ENCODE results near the gene EXT2. TPM values are rescaled to one million over a fixed set of nuclear protein-coding genes. Genes with fewer than 3 reads are reported as not detected.

Gene EXT2
- polyA plus RNA-seq, 1 donor from 2014 or later, result 77.5 TPM

DNA sequence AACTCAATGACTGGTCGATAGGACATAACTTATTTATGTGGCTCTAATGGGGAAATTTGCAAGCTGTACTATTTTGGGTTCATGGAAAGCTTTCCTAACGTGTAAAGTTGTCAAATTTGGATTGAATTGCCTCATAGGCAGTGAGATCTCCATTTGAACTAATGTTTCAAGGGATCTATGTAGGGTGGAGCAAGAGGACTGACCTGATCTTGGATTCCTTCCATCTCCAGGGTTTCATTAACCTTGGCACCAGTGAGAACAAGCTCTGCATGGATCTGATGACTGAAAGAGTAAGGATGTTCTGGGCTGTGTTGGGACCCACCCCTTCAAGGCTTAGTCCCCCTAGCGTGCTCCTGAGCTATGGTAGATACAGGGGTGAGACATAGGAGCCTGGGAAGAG lies 45.6 kb upstream of the EXT2 start:
- Histone ChIP-seq H3K27me3 (ENCODE audit: insufficient read depth, low read depth, low read length) (no peaks in the 10 kb centered on the region), H3K36me3 (ENCODE audit: insufficient read depth, low read length) (no peaks in the 10 kb centered on the region), H3K27ac (ENCODE audit: low read length) (no peak overlapping the region), H3F3A (ENCODE audit: insufficient read depth, low read length, poor library complexity, severe bottlenecking) (no peaks in the 10 kb centered on the region), H3K4me3 (ENCODE audit: low read length) (no peak overlapping the region), H2AFZ (ENCODE audit: low read depth, low read length) (no peak overlapping the region), H4K20me1 (ENCODE audit: insufficient read depth) (no peaks in the 10 kb centered on the region), H3K79me2 (replicated peaks; ENCODE audit: insufficient read depth, low read length) (no peaks in the 10 kb centered on the region), H3K9ac (ENCODE audit: low read length) (no peak overlapping the region), H3K9me3 (ENCODE audit: low read length) (no peaks in the 10 kb centered on the region), H3K4me2 (ENCODE audit: low read length) (no peak overlapping the region), H3K9me2 (ENCODE audit: insufficient read depth, low read length) (no peaks in the 10 kb centered on the region)
- TF ChIP-seq POLR2AphosphoS5 (IDR thresholded peaks at IDR 0.05) (no peak), EZH2 (IDR thresholded peaks at IDR 0.05; ENCODE audit: borderline replicate concordance, insufficient read depth, low read length, poor library complexity, severe bottlenecking) (no peak), CTCF (IDR thresholded peaks at IDR 0.05; ENCODE audit: poor library complexity, severe bottlenecking) (no peak), TAF1 (IDR thresholded peaks at IDR 0.05; ENCODE audit: low read depth) (no peak), RAD21 (conservative IDR thresholded peaks at IDR 0.05) (no peak), EP300 (conservative IDR thresholded peaks at IDR 0.05; ENCODE audit: poor library complexity, severe bottlenecking) (no peak), SMC3 (conservative IDR thresholded peaks at IDR 0.05; ENCODE audit: poor library complexity) (no peak), MXI1 (conservative IDR thresholded peaks at IDR 0.05; ENCODE audit: poor library complexity, severe bottlenecking) (no peak)
- TF ChIP-seq, protein P1, sequence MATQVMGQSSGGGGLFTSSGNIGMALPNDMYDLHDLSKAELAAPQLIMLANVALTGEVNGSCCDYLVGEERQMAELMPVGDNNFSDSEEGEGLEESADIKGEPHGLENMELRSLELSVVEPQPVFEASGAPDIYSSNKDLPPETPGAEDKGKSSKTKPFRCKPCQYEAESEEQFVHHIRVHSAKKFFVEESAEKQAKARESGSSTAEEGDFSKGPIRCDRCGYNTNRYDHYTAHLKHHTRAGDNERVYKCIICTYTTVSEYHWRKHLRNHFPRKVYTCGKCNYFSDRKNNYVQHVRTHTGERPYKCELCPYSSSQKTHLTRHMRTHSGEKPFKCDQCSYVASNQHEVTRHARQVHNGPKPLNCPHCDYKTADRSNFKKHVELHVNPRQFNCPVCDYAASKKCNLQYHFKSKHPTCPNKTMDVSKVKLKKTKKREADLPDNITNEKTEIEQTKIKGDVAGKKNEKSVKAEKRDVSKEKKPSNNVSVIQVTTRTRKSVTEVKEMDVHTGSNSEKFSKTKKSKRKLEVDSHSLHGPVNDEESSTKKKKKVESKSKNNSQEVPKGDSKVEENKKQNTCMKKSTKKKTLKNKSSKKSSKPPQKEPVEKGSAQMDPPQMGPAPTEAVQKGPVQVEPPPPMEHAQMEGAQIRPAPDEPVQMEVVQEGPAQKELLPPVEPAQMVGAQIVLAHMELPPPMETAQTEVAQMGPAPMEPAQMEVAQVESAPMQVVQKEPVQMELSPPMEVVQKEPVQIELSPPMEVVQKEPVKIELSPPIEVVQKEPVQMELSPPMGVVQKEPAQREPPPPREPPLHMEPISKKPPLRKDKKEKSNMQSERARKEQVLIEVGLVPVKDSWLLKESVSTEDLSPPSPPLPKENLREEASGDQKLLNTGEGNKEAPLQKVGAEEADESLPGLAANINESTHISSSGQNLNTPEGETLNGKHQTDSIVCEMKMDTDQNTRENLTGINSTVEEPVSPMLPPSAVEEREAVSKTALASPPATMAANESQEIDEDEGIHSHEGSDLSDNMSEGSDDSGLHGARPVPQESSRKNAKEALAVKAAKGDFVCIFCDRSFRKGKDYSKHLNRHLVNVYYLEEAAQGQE (IDR thresholded peaks at IDR 0.05; ENCODE audit: borderline replicate concordance), result no peak

DNA sequence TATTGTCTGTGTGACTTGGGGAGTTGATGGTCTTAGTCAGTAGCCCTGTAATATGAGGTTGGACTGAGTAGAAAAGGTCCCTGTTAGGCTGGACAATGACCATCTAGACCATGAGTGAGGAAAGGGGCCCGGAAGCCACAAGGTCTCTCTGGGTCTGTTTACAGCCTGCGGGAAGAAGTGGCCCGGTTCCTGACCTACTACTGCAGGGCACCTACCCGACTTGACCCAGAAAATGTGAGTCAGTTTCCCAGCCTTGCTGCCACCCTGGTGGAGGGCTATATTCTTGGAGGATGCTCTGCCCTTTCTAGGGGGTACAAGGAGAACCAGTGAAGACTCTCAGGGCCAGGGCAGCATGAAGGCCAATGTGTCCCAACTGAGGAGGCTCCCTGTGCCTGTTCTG lies 44.3 kb upstream of the EXT2 start:
- Histone ChIP-seq H3K36me3 (ENCODE audit: insufficient read depth, low read length) (no peaks in the 10 kb centered on the region), H3K9me3 (ENCODE audit: low read length) (no peaks in the 10 kb centered on the region), H2AFZ (ENCODE audit: low read depth, low read length) (no peak overlapping the region)

More for the DNA sequence above, 44.3 kb upstream of the EXT2 start:
- Histone ChIP-seq H3K9ac (ENCODE audit: low read length) (no peak overlapping the region), H3K4me2 (ENCODE audit: low read length) (no peak overlapping the region), H3K4me3 (ENCODE audit: low read length) (no peak overlapping the region), H3K27ac (ENCODE audit: low read length) (no peak overlapping the region), H3K27me3 (ENCODE audit: insufficient read depth, low read depth, low read length) (no peaks in the 10 kb centered on the region), H3K9me2 (ENCODE audit: insufficient read depth, low read length) (no peaks in the 10 kb centered on the region), H4K20me1 (ENCODE audit: insufficient read depth) (no peaks in the 10 kb centered on the region), H3K79me2 (replicated peaks; ENCODE audit: insufficient read depth, low read length) (no peaks in the 10 kb centered on the region), H3F3A (ENCODE audit: insufficient read depth, low read length, poor library complexity, severe bottlenecking) (no peaks in the 10 kb centered on the region)
- TF ChIP-seq SMC3 (conservative IDR thresholded peaks at IDR 0.05; ENCODE audit: poor library complexity), result no peak
- TF ChIP-seq TAF1 (IDR thresholded peaks at IDR 0.05; ENCODE audit: low read depth), result no peak
- TF ChIP-seq MXI1 (conservative IDR thresholded peaks at IDR 0.05; ENCODE audit: poor library complexity, severe bottlenecking), result no peak
- TF ChIP-seq POLR2AphosphoS5 (IDR thresholded peaks at IDR 0.05), result no peak
- TF ChIP-seq, protein P1 (IDR thresholded peaks at IDR 0.05; ENCODE audit: borderline replicate concordance), result no peak
- no peak for TF ChIP-seq CTCF (IDR thresholded peaks at IDR 0.05; ENCODE audit: poor library complexity, severe bottlenecking)
- no peak for TF ChIP-seq RAD21 (conservative IDR thresholded peaks at IDR 0.05)
- no peak for TF ChIP-seq EZH2 (IDR thresholded peaks at IDR 0.05; ENCODE audit: borderline replicate concordance, insufficient read depth, low read length, poor library complexity, severe bottlenecking)
- TF ChIP-seq EP300 (conservative IDR thresholded peaks at IDR 0.05; ENCODE audit: poor library complexity, severe bottlenecking), result no peak

Data from neural cell (in vitro differentiated cells).